ENCODE measurements around the gene RFFL.

RFFL gene

GRCh38 chr17:34958438-34958837 lies 105.1 kb downstream of the RFFL start:
- DNase-seq, result no peak

All from hematopoietic multipotent progenitor cell treated with erythropoietin and hydrocortisone succinate and interleukin-3 and kit ligand, for 4 days (in vitro differentiated cells).